ENCODE data around the gene GNRHR. TPM values are rescaled to one million over a fixed set of nuclear protein-coding genes. Genes with fewer than 3 reads are reported as not detected.

Gene GNRHR
- total RNA-seq, 1 donor from 2014 or later = not detected

DNA sequence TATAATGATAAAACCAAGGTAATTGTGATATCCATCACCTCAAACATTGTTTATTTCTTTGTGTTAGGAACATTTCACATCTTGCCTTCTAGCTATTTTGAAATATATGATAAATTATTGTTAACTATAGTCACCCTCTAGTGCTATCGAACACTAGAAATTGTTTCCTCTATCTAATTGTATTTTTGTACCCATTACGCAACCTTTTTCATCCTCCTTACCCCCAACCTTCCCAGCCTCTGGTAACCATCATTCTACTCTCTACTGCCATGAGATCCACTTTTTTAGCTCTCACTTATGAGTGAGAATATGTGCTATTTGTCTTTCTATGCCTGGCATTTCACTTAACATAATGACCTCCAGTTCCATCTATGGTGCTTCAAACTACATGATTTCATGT lies 49.3 kb downstream of the GNRHR start:
- H3K4me1 Mint-ChIP-seq = peaks cover 14% of the 10 kb centered on the region
- no peaks in the 10 kb centered on the region for H3K27me3 Mint-ChIP-seq (ENCODE audit: low read depth)
- H3K27ac Mint-ChIP-seq (ENCODE audit: unreplicated experiment) = no peak overlapping the region
- peaks cover 7% of the 10 kb centered on the region for H3K9me3 Mint-ChIP-seq
- no peak for DNase-seq (ENCODE audit: low read depth, low spot score)
- H3K36me3 Mint-ChIP-seq (ENCODE audit: low read depth) = peaks cover 26% of the 10 kb centered on the region
- TF ChIP-seq CTCF (conservative IDR thresholded peaks at IDR 0.05) = no peak
- peak overlapping the region; percentile 1 for H3K4me3 Mint-ChIP-seq

DNA sequence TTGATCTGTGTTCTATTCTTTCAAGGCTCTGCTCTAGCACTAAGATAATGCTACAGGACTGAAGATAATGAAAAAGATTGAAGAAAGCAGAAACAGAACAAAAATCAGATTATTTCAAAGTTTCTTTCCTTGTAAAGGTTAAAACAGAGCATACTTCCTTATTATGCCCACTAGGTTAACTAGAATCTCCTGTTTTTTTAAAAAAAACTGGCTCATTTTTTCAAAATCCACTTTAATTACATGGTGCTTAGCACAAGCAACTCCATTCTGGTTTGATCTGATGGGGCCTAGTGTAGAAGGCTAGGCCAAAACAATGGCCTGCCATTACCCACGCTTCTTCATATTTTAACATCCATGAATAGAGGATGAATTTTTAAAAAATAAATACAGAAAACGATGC lies 52.0 kb downstream of the GNRHR start:
- DNase-seq (ENCODE audit: low read depth, low spot score) = no peak
- H3K27me3 Mint-ChIP-seq (ENCODE audit: low read depth) = no peaks in the 10 kb centered on the region
- H3K4me1 Mint-ChIP-seq = peaks cover 25% of the 10 kb centered on the region
- TF ChIP-seq CTCF (conservative IDR thresholded peaks at IDR 0.05) = no peak
- no peak overlapping the region for H3K27ac Mint-ChIP-seq (ENCODE audit: unreplicated experiment)
- peak overlapping the region; percentile 92 for H3K4me3 Mint-ChIP-seq
- peaks cover 7% of the 10 kb centered on the region for H3K9me3 Mint-ChIP-seq
- peaks cover 24% of the 10 kb centered on the region for H3K36me3 Mint-ChIP-seq (ENCODE audit: low read depth)

DNA sequence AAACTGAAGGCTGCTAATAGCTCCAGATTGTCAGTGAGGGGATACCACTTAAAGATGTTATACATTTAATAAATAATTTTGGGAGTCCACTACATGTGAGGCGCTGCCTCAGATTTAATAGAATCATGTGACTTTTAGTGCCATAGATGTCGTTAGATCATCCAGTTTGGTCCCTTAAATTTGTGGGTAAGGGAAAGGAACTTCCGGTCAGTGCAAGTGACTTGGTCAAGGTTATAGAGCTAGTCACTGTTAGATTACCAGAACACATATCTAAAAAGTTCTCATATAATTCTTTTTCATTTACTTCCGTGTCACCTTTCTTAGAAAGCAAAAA lies 52.7 kb downstream of the GNRHR start:
- Mint-ChIP-seq H3K27me3 (ENCODE audit: low read depth) (no peaks in the 10 kb centered on the region), H3K4me3 (peak overlapping the region; percentile 92), H3K9me3 (peaks cover 5% of the 10 kb centered on the region), H3K4me1 (peaks cover 25% of the 10 kb centered on the region), H3K27ac (ENCODE audit: unreplicated experiment) (peak overlapping the region; percentile 98), H3K36me3 (ENCODE audit: low read depth) (peaks cover 19% of the 10 kb centered on the region)
- no peak for TF ChIP-seq CTCF (conservative IDR thresholded peaks at IDR 0.05)
- no peak for DNase-seq (ENCODE audit: low read depth, low spot score)

GRCh38 chr4:67700738-67701516 lies 53.3 kb downstream of the GNRHR start, which contains the start of gene UBA6:
Gene UBA6 (minus strand): TSS chr4:67701155. CDS start chr4:67701119, 36 bp downstream.
- Mint-ChIP-seq H3K27ac (ENCODE audit: unreplicated experiment) (peak within 1 kb of the TSS; percentile 98), H3K9me3 (peaks cover 5% of the 10 kb centered on the region), H3K27me3 (ENCODE audit: low read depth) (no peaks in the 10 kb centered on the region), H3K4me3 (peak within 1 kb of the TSS; percentile 92), H3K36me3 (ENCODE audit: low read depth) (peaks cover 19% of the 10 kb centered on the region), H3K4me1 (peaks cover 25% of the 10 kb centered on the region)
- DNase-seq (ENCODE audit: low read depth, low spot score) = peak; percentile 86
- peak; percentile 54 for TF ChIP-seq CTCF (conservative IDR thresholded peaks at IDR 0.05)

DNA sequence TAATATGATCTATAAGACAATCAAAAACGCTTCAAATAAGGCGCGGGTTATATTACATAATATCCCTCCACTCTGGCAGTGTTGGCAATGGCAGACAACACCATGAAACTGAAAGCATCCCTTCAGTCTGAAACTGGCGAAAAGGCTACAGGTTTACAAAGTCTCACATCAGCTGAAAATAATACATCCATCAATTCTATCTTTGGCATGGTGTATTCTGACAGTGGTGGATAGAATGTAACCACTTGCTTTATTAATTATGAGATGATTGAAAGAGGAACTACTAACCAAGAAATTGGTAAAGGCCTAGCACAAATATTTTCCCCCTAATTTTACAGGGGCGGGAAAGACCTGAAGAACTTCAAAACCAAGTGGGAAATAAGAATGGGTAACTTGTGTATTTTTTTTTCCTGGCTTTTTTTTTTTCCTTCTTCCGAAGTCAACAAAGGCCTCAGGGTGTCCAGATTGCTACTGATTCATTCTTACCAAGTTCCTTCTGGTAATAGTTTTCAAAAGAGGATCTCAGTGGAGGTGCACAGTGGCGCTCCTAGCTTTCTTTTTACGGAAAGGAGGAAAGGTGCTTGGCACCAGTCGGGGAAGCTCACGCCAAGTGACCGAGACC lies 54.0 kb downstream of the GNRHR start:
- Mint-ChIP-seq H3K4me1 (peaks cover 25% of the 10 kb centered on the region), H3K27ac (ENCODE audit: unreplicated experiment) (peak overlapping the region; percentile 97), H3K27me3 (ENCODE audit: low read depth) (no peaks in the 10 kb centered on the region), H3K36me3 (ENCODE audit: low read depth) (peaks cover 15% of the 10 kb centered on the region), H3K4me3 (peak overlapping the region; percentile 92), H3K9me3 (peaks cover 3% of the 10 kb centered on the region)
- no peak for DNase-seq (ENCODE audit: low read depth, low spot score)
- TF ChIP-seq CTCF (conservative IDR thresholded peaks at IDR 0.05) = no peak

Measured in neural crest cell (in vitro differentiated cells).